DMS 273 (cell line): ENCODE results near the gene OCA2.
A peak's percentile ranks its signal among the peaks of the same experiment; 100 is the strongest.
"Not testable (repeated sequence)": the region's sequence is repeated elsewhere in the genome, so short reads cannot be mapped to it uniquely, and the experiment has no call there.

Source experiments
- DNase-seq: peaks from one replicate; lab custom pipeline; 2025; ENCODE audit not compliant: unreplicated experiment; lab: John Stamatoyannopoulos, UW

Gene OCA2

GRCh38 chr15:27742751-27743477 is 356.2 kb downstream of the OCA2 start:
- peak; percentile 35 for DNase-seq

DNA sequence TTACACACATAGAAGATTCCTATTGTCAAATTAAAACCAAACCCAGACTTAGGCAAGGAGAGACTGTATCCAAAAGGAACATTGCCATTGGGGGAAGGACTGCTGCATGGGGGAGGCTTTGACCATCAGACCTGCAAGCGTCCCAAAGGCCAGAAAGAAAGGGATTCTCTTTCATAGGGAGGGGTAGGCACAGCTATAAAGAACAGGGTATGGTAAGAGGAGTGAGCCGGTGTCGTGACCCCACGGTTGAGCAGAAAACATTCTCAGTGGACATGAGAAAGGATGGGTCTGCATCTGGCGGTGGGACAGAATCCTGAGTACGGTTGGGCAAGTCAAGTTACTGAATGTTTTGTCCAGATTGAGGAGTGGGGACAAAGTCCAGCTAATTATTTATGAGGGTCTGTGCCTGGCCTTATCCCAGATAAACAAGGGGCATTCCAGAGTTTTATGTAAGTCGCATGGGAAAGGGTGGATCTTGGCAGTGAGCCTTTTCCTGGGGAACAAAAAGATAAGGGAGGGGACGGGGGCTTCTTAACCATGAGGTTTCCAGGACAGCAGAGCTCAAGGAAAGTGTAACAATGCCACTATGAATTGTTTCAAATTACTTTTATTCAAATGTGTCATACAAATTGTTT is 357.8 kb downstream of the OCA2 start:
- no peak for DNase-seq

DNA sequence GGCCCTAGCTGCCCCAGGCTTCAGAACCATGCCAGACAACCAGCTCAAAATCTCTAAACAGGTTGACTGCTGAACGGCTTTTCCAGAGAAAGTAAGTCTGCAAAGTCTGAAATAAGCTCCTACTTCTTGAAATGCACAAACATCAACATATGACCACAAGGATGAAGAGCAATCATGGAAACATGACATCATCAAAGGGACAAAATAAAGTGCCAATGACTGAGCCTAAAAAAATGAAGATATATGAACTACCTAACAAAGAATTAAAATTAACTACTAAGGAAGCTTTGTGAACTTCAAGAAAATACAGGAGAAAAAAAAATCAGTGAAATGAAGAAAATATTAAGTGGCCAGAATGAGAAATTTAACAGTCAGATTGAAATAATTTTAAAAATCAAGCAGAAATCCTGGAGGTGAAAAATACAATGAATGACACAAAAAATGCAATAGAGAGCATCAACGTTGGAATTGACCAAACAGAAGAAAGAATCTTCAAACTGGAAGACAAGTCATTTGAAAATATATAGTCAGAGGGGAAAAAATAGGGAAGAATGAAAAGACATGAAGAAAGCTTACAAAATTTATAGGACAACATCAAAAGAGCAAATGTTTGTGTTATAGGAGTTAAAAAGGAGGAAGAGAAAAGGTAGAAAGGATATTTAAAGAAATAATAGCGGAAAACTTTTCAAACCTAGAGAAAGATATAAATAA is 364.2 kb downstream of the OCA2 start:
- DNase-seq = no peak

DNA sequence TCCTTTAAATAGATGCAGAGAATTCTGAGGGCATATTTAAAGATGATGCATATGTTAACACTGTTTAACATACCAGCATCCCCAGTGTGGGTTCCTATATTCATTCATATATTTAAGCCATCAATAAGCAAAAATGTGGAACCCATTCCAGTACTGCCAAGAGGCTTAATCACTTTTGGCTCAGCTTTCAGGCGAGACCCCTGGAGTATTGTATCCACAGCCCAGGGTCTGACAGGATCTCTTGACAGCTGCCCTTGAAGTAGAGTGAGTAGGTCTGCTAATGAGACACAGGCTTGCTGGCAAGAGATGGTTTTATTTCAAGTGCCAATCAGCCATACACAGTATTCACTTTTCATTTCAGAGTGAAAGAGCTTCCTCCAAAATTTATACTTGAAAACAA is 367.3 kb downstream of the OCA2 start:
- DNase-seq = no peak

GRCh38 chr15:27730868-27731267 is 368.2 kb downstream of the OCA2 start:
- DNase-seq = no peak

DNA sequence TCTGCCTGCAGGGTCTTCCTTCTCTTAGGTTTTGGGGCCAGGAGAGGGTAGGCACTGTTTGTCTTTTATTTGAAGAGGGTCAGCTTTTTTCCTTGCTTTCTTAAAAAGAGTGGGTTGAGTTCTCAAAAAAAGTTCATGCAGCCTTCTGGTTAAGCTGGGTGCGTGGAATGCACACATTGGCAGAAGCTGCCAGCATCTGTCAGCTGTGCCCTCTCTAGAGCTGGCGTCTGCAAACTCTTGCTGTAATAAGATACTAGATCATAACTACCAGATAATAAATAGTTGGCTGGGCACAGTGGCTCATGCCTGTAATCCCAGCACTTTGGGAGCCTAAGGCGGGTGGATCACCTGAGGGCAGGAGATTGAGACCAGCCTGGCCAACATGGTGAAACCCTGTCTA is 373.4 kb downstream of the OCA2 start:
- DNase-seq = peak; percentile 70

GRCh38 chr15:27723821-27724220 is 375.3 kb downstream of the OCA2 start:
- no peak for DNase-seq

DNA sequence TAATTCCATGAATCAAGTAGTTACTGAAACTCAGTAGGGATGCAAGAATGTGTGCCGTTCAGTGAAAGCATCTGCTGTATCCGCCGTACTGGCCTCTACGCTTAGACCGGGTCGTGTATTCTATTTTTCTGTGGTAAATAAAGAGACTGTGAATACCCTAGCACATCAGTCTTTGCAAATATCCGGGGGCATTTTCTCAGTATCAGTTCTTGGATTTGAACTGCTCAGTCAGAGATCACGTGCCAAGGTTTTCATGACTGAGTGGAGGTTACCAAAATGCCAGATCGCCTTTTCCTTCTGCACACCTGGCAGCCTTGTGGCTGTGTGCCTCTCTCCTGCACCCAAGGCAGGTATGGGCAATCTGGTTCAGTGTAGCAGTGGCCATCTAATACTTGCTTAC is 377.0 kb downstream of the OCA2 start:
- no peak for DNase-seq

DNA sequence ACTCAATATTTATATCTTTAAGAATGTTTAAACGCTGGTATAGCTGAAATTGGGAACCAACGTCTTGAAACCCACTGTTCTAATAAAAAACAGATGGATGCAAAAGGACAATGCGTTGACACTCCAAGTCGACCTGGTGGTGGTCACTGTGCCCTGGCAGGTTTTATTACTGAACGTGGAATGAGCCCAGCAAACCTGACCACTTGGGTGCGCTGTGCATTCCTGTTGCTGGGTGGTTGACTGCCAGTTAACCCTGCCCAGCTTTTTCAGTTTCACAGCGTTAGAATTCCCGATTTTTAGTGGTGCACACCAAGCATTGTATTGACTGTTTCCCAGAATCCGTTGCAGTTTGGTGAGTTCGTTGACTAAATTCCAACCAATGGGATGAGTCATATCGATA is 384.4 kb downstream of the OCA2 start:
- no peak for DNase-seq

DNA sequence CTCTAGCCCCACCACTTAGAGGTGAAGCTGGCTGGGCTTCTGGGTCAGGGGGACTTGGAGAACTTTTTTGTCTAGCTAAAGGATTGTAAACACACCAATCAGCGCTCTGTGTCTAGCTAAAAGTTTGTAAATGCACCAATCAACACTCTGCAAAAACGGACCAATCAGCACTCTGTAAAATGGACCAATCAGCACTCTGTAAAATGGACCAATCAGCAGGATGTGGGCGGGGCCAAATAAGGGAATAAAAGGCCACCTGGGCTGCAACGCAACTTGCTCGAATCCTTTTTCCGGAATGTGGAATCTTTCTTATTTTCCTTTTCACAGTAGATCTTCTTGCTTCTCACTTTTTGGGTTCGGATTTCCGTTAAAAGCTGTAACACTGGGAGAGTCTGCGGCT is 385.3 kb downstream of the OCA2 start:
- not testable (repeated sequence) for DNase-seq

DNA sequence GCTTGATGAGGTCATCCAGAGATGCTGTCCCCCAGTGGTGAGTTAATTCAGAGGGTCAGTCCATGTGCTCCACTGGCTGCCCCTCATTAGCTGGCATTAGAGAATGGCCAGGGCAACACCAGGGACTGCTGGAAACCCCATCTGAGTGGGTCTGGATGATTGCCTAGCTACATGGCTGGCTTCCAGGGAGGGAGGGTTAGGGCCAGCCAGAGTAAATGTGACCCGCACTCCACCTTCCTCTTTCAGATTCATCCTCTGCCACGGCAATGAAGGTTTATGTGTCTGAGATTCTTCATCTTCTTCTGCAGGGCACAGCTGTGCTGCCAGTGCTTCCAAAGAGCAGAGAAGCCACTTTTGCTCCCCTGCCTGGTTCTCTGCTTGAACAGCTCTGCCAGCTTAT is 391.9 kb downstream of the OCA2 start:
- peak; percentile 55 for DNase-seq

DNA sequence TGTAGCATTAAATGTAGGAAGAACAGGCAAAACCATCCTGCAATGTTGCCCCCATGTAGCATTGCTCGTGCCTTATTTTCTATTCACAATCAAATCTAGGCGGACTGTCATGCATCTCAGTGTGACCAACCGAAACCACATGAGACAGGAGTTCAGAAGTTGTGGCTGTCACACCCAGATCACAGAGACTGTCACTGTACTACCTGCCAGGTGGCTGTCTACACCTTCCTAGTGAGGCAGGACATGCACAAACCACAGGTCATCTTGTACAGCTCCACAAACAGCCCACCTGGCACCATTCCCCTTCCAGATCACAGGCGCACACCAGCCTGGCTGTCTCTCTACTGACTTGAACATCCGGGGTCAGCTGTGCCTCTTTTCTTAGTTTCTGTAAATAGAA is 392.8 kb downstream of the OCA2 start:
- no peak for DNase-seq

GRCh38 chr15:27705056-27705455 is 394.1 kb downstream of the OCA2 start:
- DNase-seq = peak; percentile 38
